H1 (cell line): ENCODE results near the gene EHD4. TPM values are rescaled to one million over a fixed set of nuclear protein-coding genes. Genes with fewer than 3 reads are reported as not detected.

Experiments
- CTCF ChIA-PET: fragments of 300-600 bp; sonication (Branson Sonifier 250); formaldehyde crosslinking; loops from one replicate; lab custom pipeline; 2021; ENCODE audit not compliant: partially characterized antibody; lab: Charles Lee
- POLR2A ChIA-PET: fragments of 300-600 bp; sonication (Branson Sonifier 250); formaldehyde crosslinking; loops from one replicate; lab custom pipeline; 2021; ENCODE audit warnings: inconsistent platforms; ENCODE audit not compliant: partially characterized antibody; lab: Charles Lee
- DNase-seq, 2 experiments: peaks; one replicate each; pipeline versions ENCODE4 v3.0.0 to v3.0.0-alpha.2; 2010 to 2022; ENCODE audit warnings: low spot score in 2 of 2, low read depth in 1 of 2, mixed read lengths in 1 of 2
- FAIRE-seq: peaks from 2 replicates; lab custom pipeline; 2011; peaks lifted over from hg19 to GRCh38; lab: Jason Lieb, UNC
- H2AFZ ChIP-seq: 2 replicates; pipeline ENCODE4 v1.8.1; 2012; ENCODE audit warnings: low read length, inconsistent platforms
- H2AK5ac ChIP-seq: 2 replicates; pipeline ENCODE4 v1.6.1; 2013; ENCODE audit warnings: low read depth, low read length
- H2BK120ac ChIP-seq: replicated peaks from 2 replicates; pipeline ENCODE3; 2013; ENCODE audit warnings: low read depth, low read length, inconsistent platforms
- H2BK12ac ChIP-seq: 2 replicates; pipeline ENCODE4 v1.6.1; 2013; ENCODE audit warnings: low read depth, low read length
- H2BK15ac ChIP-seq: 2 replicates; pipeline ENCODE4 v1.6.1; 2013; ENCODE audit warnings: low read length
- H2BK20ac ChIP-seq: 2 replicates; pipeline ENCODE4 v1.6.1; 2013; ENCODE audit warnings: low read length
- H2BK5ac ChIP-seq: 2 replicates; pipeline ENCODE4 v1.6.1; 2013; ENCODE audit warnings: low read depth, low read length
- H3K14ac ChIP-seq: 2 replicates; pipeline ENCODE4 v1.6.1; 2013; ENCODE audit warnings: inconsistent platforms; ENCODE audit not compliant: insufficient read length
- H3K18ac ChIP-seq: 2 replicates; pipeline ENCODE4 v1.6.1; 2013; ENCODE audit warnings: low read length; ENCODE audit errors: extremely low read depth
- H3K23ac ChIP-seq: 2 replicates; pipeline ENCODE4 v1.6.1; 2013; ENCODE audit warnings: inconsistent platforms; ENCODE audit not compliant: insufficient read length
- H3K23me2 ChIP-seq: 2 replicates; pipeline ENCODE4 v1.6.1; 2013; ENCODE audit warnings: low read depth, low read length
- H3K27ac ChIP-seq: 2 replicates; pipeline ENCODE4 v1.6.1; 2011; ENCODE audit warnings: low read depth, low read length, inconsistent platforms
- H3K27me3 ChIP-seq, 4 experiments: replicated peaks in 1 of 4; 1 replicate in 1 of 4; 2 replicates in 3 of 4; pipeline versions ENCODE4 v1.6.1 to v1.8.1; 2011 to 2013; ENCODE audit warnings: low read length in 3 of 4, mild to moderate bottlenecking in 3 of 4, inconsistent platforms in 2 of 4, mixed read lengths in 2 of 4, moderate library complexity in 1 of 4; ENCODE audit not compliant: control insufficient read depth in 3 of 4, insufficient read depth in 3 of 4; ENCODE audit errors: extremely low read depth in 1 of 4
- H3K36me3 ChIP-seq, 4 experiments: 2 replicates each; pipeline versions ENCODE4 v1.6.1 to v1.8.1; 2011 to 2013; ENCODE audit warnings: mild to moderate bottlenecking in 4 of 4, low read length in 3 of 4, moderate library complexity in 2 of 4, control low read depth in 1 of 4, inconsistent platforms in 1 of 4; ENCODE audit not compliant: insufficient read depth in 4 of 4, control insufficient read depth in 2 of 4
- H3K4ac ChIP-seq: replicated peaks from 2 replicates; pipeline ENCODE3; 2013; ENCODE audit warnings: low read length, low read depth, mixed read lengths, inconsistent platforms; ENCODE audit not compliant: insufficient read length
- H3K4me1 ChIP-seq, 4 experiments: replicated peaks in 1 of 4; 1 replicate in 1 of 4; 2 replicates in 3 of 4; pipeline versions ENCODE4 v1.6.1 to v1.8.1; 2011 to 2013; ENCODE audit warnings: low read length in 3 of 4, inconsistent platforms in 2 of 4, mixed read lengths in 1 of 4; ENCODE audit not compliant: insufficient read depth in 4 of 4, control insufficient read depth in 3 of 4
- H3K4me2 ChIP-seq, 2 experiments: 2 replicates each; pipeline versions ENCODE4 v1.6.1 to v1.8.1; 2011 to 2013; ENCODE audit warnings: low read depth in 2 of 2, low read length in 2 of 2, control low read depth in 1 of 2, inconsistent platforms in 1 of 2, mild to moderate bottlenecking in 1 of 2; ENCODE audit not compliant: insufficient read depth in 1 of 2
- H3K4me3 ChIP-seq, 4 experiments: fragments of 200-600, 300-600 bp in 1 of 4; sonication (generic), shearing (Covaris generic), sonication (Bioruptor Twin) in 1 of 4; 2 replicates each; pipeline versions ENCODE4 v1.5.1 to v1.8.1; 2011 to 2016; ENCODE audit warnings: low read length in 4 of 4, low read depth in 3 of 4, control low read depth in 2 of 4, inconsistent platforms in 2 of 4, mild to moderate bottlenecking in 2 of 4, mixed read lengths in 1 of 4, moderate library complexity in 1 of 4; ENCODE audit not compliant: insufficient read depth in 2 of 4; ENCODE audit errors: extremely low read depth in 1 of 4
- H3K56ac ChIP-seq: replicated peaks from 2 replicates; pipeline ENCODE3; 2013; ENCODE audit warnings: low read depth, mild to moderate bottlenecking, mixed read lengths, low read length, inconsistent platforms; ENCODE audit not compliant: insufficient read length
- H3K79me1 ChIP-seq: 2 replicates; pipeline ENCODE4 v1.6.1; 2013; ENCODE audit warnings: low read depth, low read length, control low read depth
- H3K79me2 ChIP-seq, 2 experiments: 2 replicates each; pipeline versions ENCODE4 v1.6.1 to v1.8.1; 2012 to 2013; ENCODE audit warnings: low read length in 2 of 2, mild to moderate bottlenecking in 2 of 2, inconsistent platforms in 1 of 2; ENCODE audit not compliant: insufficient read depth in 2 of 2, control insufficient read depth in 1 of 2
- H3K9ac ChIP-seq, 4 experiments: replicated peaks in 1 of 4; 1 replicate in 1 of 4; 2 replicates in 3 of 4; pipeline versions ENCODE4 v1.6.1 to v1.8.1; 2011 to 2013; ENCODE audit warnings: low read depth in 3 of 4, low read length in 3 of 4, control low read depth in 2 of 4, mild to moderate bottlenecking in 2 of 4, moderate library complexity in 2 of 4, inconsistent platforms in 1 of 4; ENCODE audit errors: extremely low read depth in 1 of 4
- H3K9me3 ChIP-seq, 2 experiments: 2 replicates each; pipeline versions ENCODE4 v1.6.1 to v1.8.1; 2012 to 2013; ENCODE audit warnings: mild to moderate bottlenecking in 2 of 2, moderate library complexity in 2 of 2, control low read depth in 1 of 2, inconsistent platforms in 1 of 2, low read depth in 1 of 2, low read length in 1 of 2, mixed read lengths in 1 of 2; ENCODE audit not compliant: insufficient read depth in 2 of 2
- H4K20me1 ChIP-seq, 2 experiments: replicated peaks in 1 of 2; 2 replicates each; pipeline versions ENCODE3 to v1.8.1; 2011 to 2013; ENCODE audit warnings: inconsistent platforms in 2 of 2, low read length in 2 of 2, mild to moderate bottlenecking in 1 of 2; ENCODE audit not compliant: insufficient read depth in 2 of 2, control insufficient read depth in 1 of 2
- H4K5ac ChIP-seq: 2 replicates; pipeline ENCODE4 v1.6.1; 2013; ENCODE audit warnings: low read length, low read depth, mixed read lengths, inconsistent platforms; ENCODE audit not compliant: insufficient read length
- H4K8ac ChIP-seq: 2 replicates; pipeline ENCODE4 v1.8.0; 2013; ENCODE audit warnings: mild to moderate bottlenecking, moderate library complexity, low read length, inconsistent platforms; ENCODE audit not compliant: insufficient read depth; ENCODE audit errors: extremely low read depth
- H4K91ac ChIP-seq: replicated peaks from 2 replicates; pipeline ENCODE3; 2013; ENCODE audit warnings: low read length, mixed read lengths, inconsistent platforms; ENCODE audit not compliant: insufficient read length
- BCL11A ChIP-seq, 2 experiments: IDR thresholded peaks; one replicate each; pipeline ENCODE4 v1.6.1; 2011; ENCODE audit warnings: low read depth in 2 of 2, low read length in 2 of 2, mild to moderate bottlenecking in 2 of 2
- KDM5A ChIP-seq: fragments of 200-600 bp; IDR thresholded peaks from 2 replicates; pipeline ENCODE4 v1.7.1; 2012; ENCODE audit warnings: mild to moderate bottlenecking, low read length, inconsistent platforms, mixed read lengths
- MAFK ChIP-seq: IDR thresholded peaks from 2 replicates; pipeline ENCODE4 v1.6.1; 2012; ENCODE audit warnings: low read depth, mild to moderate bottlenecking, improper control_type of control experiment, low read length
- PHF8 ChIP-seq: fragments of 200-600 bp; sonication (generic); conservative IDR thresholded peaks from 2 replicates; pipeline ENCODE4 v1.7.1; 2012; ENCODE audit warnings: low read depth, mild to moderate bottlenecking, inconsistent platforms, low read length, moderate library complexity
- POLR2A ChIP-seq, 2 experiments: IDR thresholded peaks; 1 replicate in 1 of 2; 2 replicates in 1 of 2; pipeline ENCODE4 v1.6.1; 2011; ENCODE audit warnings: low read depth in 2 of 2, low read length in 2 of 2, mild to moderate bottlenecking in 2 of 2; ENCODE audit errors: control extremely low read depth in 1 of 2
- RBBP5 ChIP-seq: IDR thresholded peaks from 2 replicates; pipeline ENCODE4 v1.7.1; 2012; ENCODE audit warnings: low read depth, mild to moderate bottlenecking, inconsistent platforms, low read length, moderate library complexity, borderline replicate concordance
- TAF1 ChIP-seq: IDR thresholded peaks from 2 replicates; pipeline ENCODE4 v1.6.1; 2011; ENCODE audit warnings: mild to moderate bottlenecking, low read depth, low read length
- TAF7 ChIP-seq: optimal IDR thresholded peaks from 2 replicates; pipeline ENCODE3; 2011; ENCODE audit warnings: low read depth, mild to moderate bottlenecking, inconsistent platforms, low read length, moderate library complexity, borderline replicate concordance
- TCF12 ChIP-seq: IDR thresholded peaks from 2 replicates; pipeline ENCODE4 v1.6.1; 2011; ENCODE audit warnings: low read depth, mild to moderate bottlenecking, low read length
- WGBS, 2 experiments: shearing (Covaris generic) in 1 of 2; methylation state at CpG; one replicate each; pipeline versions ENCODE4 v1.1.6 to v1.1.7; 2013 to 2015; ENCODE audit warnings: low lambda C conversion rate in 2 of 2, mixed read lengths in 2 of 2, inconsistent platforms in 1 of 2, low coverage in 1 of 2, missing lambda C conversion rate in 1 of 2; ENCODE audit not compliant: insufficient replicate concordance in 2 of 2, insufficient coverage in 1 of 2, insufficient read length in 1 of 2; ENCODE audit errors: extremely low coverage in 1 of 2, missing lambda C conversion rate in 1 of 2; 5-methylcytosine and 5-hydroxymethylcytosine counted together
- polyA plus RNA-seq, 7 experiments: library from polyadenylated mRNA; depleted of rRNA in 3 of 7; stranded (reverse) in 5 of 7; unstranded in 2 of 7; fragments of >200 nt in 5 of 7; fragments of 200-250 nt in 2 of 7; gene quantifications; 1 replicate in 5 of 7; 2 replicates in 1 of 7; 4 replicates in 1 of 7; pipeline versions ENCODE4 v1.2.1 to v1.2.3, GENCODE V29; 2011 to 2013; ENCODE audit warnings: missing spikeins in 2 of 7, mixed read lengths in 2 of 7
- total RNA-seq: library from RNA; stranded (reverse); fragmentation: NEBNext Ultra II Directional; extraction: Animal tissue kit (Norgen Biotek cat#: 25700); gene quantifications from 2 replicates; pipeline ENCODE4 v1.2.1, GENCODE V29; 2021

Gene EHD4
- total and polyA plus RNA-seq, 2 of the 8 experiments (the other 6 are each of a cell fraction or from before 2014, with no cell fraction given) = 17.5 to 24.5 TPM

DNA sequence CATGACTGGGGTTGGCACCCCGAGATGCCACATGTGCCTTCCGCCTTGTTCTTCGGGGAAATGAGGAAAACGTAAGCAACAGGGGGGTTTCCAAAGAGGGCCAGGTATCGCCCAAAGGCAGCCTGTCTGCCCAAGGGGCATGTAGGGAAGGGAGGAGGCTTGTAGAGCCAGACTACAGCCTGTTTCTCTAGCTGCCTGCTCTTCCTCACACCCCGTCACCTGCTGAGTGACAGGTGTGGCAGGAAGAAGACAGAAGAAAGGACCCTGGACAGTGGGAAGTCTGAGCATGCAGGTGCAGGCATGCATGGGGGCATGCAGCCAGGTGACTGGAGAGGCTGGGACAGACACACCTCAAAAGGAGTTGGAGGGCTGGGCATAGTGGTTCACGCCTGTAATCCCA is 38.7 kb upstream of the EHD4 start:
- DNase-seq (no peak), FAIRE-seq (no peak)
- H2BK5ac ChIP-seq = no peak overlapping the region
- H3K14ac ChIP-seq = no peak overlapping the region
- H3K4me1 ChIP-seq = no peaks in the 10 kb centered on the region
- no peak overlapping the region for H4K5ac ChIP-seq
- H2AFZ ChIP-seq = no peak overlapping the region
- H3K23ac ChIP-seq = no peak overlapping the region
- H2BK20ac ChIP-seq = no peak overlapping the region
- no peak overlapping the region for H2BK12ac ChIP-seq
- H3K18ac ChIP-seq = no peak overlapping the region
- no peak overlapping the region for H3K4me3 ChIP-seq
- H3K9ac ChIP-seq = no peak overlapping the region
- H3K4me2 ChIP-seq = no peak overlapping the region
- H3K9me3 ChIP-seq = no peaks in the 10 kb centered on the region
- H3K23me2 ChIP-seq = no peaks in the 10 kb centered on the region
- H2BK15ac ChIP-seq = no peak overlapping the region
- H2BK120ac ChIP-seq = no peak overlapping the region
- no peaks in the 10 kb centered on the region; a peak in 2 of 7 replicates for H3K27me3 ChIP-seq
- no peak overlapping the region for H2AK5ac ChIP-seq
- no peaks in the 10 kb centered on the region for H3K36me3 ChIP-seq
- WGBS, 2 experiments = 75% methylated on average over 7 of the region's 7 CpGs; no CpG with 5 or more reads in 1 of the 2 experiments
- no peaks in the 10 kb centered on the region for H3K79me1 ChIP-seq
- ChIA-PET CTCF (interaction anchor here (0.7 to 2.4 kb wide), 2 partner anchors 46 to 88 kb away, joined by 3 to 7 read pairs; no protein-coding TSS in a partner anchor), POLR2A (no interaction called here)
- no peak overlapping the region for H4K91ac ChIP-seq
- no peaks in the 10 kb centered on the region for H3K79me2 ChIP-seq
- H3K27ac ChIP-seq = no peak overlapping the region
- H3K4ac ChIP-seq = no peak overlapping the region
- TF ChIP-seq KDM5A (no peak), POLR2A (IDR thresholded peaks at IDR 0.05; ENCODE audit: control extremely low read depth in 1 of 2, low read depth in 2 of 2, low read length in 2 of 2) (no peak), TAF1 (no peak), RBBP5 (no peak), BCL11A (IDR thresholded peaks at IDR 0.05; ENCODE audit: low read depth in 2 of 2, low read length in 2 of 2) (no peak), TAF7 (no peak), MAFK (no peak), PHF8 (no peak), TCF12 (no peak)
- no peak overlapping the region for H4K8ac ChIP-seq
- H4K20me1 ChIP-seq = no peaks in the 10 kb centered on the region
- H3K56ac ChIP-seq = no peak overlapping the region
